Kidney capillary endothelial cell (primary cell): ENCODE results near the gene NKAIN2.
"Not testable (repeated sequence)": the region's sequence is repeated elsewhere in the genome, so short reads cannot be mapped to it uniquely, and the experiment has no call there.

Source experiments
- DNase-seq: peaks from one replicate; pipeline ENCODE4 v3.0.0-alpha.2; 2018; ENCODE audit warnings: low spot score

The NKAIN2 gene

GRCh38 chr6:124334359-124334758, 530.7 kb downstream of the NKAIN2 start:
- DNase-seq: no peak

DNA sequence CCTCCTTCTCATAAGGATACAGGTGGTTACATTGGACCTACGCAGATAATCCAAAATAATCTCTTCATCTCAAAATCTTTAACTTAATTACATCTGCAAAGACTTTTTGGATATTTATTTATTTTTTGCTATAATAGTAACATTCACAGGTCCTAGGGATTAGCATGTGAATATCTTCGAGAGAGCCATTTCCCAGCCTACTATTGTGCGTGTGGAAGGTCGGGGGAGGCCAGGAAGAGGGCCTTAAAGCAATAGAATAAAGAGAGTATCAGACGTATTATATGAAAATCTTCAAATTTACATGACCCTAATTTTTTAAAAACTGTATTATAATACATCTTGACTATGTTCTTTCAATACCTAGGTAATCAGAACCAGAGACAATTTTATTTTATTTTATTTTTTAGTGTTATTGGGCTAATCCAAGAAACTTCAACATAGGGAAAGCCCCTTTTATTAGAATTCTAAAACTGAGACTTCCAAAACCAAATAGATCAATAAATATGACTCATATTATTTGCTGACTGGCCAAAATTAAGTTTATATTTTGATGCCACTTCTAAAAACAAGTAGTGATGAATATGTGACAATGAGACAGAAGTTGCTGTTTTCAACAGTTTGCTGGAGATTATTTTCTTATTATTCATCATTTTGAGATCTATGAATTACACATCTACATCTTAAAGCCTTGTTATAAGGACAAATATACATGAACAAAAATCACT, 536.1 kb downstream of the NKAIN2 start:
- no peak for DNase-seq

DNA sequence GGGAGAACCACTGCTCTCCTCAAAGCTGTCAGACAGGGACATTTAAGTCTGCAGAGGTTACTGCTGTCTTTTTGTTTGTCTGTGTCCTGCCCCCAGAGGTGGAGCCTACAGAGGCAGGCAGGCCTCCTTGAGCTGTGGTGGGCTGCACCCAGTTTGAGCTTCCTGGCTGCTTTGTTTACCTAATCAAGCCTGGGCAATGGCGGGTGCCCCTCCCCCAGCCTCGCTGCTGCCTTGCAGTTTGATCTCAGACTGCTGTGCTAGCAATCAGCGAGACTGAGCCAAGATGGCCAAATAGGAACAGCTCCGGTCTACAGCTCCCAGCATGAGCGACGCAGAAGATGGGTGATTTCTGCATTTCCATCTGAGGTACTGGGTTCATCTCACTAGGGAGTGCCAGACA, 544.7 kb downstream of the NKAIN2 start:
- DNase-seq: not testable (repeated sequence)

- no peak for DNase-seq
Measured at GRCh38 chr6:124355146-124355545, 551.5 kb downstream of the NKAIN2 start.

GRCh38 chr6:124356276-124356810, 552.7 kb downstream of the NKAIN2 start:
- no peak for DNase-seq

- no peak for DNase-seq
Measured at GRCh38 chr6:124356811-124357210, 553.1 kb downstream of the NKAIN2 start.

- DNase-seq: no peak
Measured at GRCh38 chr6:124368131-124368530, 564.5 kb downstream of the NKAIN2 start.

DNA sequence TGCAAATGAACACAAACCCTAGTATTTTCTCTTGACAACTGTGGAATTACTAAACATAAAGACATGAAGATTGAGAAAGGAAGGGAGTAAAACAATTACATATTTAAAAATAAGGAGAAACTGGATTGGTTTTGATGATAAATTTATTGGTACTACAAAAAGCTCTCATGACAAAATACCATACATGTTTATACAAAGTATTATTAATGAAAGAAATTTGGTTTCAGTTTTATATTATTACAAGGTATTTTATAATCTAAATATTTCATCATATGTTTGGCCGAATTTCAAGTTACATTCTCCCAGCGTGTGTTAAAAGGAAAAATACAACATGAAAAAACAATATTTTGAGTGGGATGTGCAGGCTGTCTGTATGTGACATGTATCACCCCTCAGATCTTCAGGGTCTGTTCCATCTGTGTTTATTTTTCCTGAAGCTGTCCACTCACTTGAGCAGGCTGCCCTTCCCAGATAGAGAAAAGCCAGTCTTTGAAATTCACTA, 568.4 kb downstream of the NKAIN2 start:
- no peak for DNase-seq

- no peak for DNase-seq
Measured at GRCh38 chr6:124373386-124373785, 569.7 kb downstream of the NKAIN2 start.

DNA sequence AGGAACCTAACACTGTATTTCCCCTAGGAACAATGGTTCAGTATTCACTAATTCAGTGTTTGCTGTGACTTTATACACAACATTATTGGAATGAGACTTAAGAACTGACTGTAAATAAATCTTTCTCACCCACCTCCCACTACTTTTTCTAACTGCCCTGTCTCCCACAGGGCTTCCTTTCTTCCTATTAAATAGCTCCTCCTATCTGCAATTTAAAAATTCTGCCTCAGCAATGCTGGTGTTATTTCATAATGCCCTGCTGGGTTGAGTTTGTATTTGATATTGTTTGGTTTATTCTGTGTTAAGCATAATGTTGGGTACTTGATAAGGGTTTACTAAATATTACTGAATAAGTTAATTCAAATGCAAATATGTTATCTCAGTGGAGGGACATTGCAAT, 585.5 kb downstream of the NKAIN2 start:
- no peak for DNase-seq

GRCh38 chr6:124393536-124393935, 589.9 kb downstream of the NKAIN2 start:
- DNase-seq: no peak

- no peak for DNase-seq
Measured at GRCh38 chr6:124396361-124396760, 592.7 kb downstream of the NKAIN2 start.

GRCh38 chr6:124400261-124400999, 596.8 kb downstream of the NKAIN2 start:
- no peak for DNase-seq

DNA sequence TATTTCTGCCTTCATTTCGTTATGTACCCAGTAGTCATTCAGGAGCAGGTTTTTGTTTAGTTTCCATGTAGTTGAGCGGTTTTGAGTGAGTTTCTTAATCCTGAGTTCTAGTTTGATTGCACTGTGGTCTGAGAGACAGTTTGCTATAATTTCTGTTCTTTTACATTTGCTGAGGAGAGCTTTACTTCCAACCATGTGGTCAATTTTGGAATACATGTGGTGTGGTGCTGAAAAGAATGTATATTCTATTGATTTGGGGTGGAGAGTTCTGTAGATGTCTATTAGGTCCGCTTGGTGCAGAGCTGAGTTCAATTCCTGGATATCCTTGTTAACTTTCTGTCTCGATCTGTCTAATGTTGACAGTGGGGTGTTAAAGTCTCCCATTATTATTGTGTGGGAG, 606.8 kb downstream of the NKAIN2 start:
- not testable (repeated sequence) for DNase-seq

GRCh38 chr6:124412657-124413056, 609.0 kb downstream of the NKAIN2 start:
- DNase-seq: not testable (repeated sequence)

GRCh38 chr6:124420116-124420840, 616.6 kb downstream of the NKAIN2 start:
- no peak for DNase-seq

- DNase-seq: no peak
Measured at GRCh38 chr6:124423621-124424020, 620.0 kb downstream of the NKAIN2 start.

GRCh38 chr6:124430740-124431318, 627.2 kb downstream of the NKAIN2 start:
- no peak for DNase-seq

DNA sequence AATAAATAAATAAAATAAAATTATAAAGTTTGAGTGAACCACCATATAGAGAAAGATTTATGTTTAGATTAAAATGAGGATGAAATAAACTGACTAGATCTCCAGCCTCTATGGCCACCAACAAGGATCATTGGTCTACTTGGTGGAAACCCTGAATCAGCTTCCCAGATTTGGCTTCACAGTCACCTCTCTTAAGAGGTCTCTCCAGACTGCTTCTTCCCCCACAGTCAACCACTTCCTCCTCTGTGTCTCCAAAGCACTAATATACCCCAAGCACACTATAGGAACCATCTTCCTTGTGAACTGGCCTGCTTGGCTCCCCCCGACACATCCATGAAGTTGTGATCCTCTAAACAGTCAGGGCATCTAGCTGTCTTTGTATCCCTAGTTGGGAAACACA, 629.0 kb downstream of the NKAIN2 start:
- no peak for DNase-seq

- DNase-seq: no peak
Measured at GRCh38 chr6:124433387-124434160, 629.9 kb downstream of the NKAIN2 start.

DNA sequence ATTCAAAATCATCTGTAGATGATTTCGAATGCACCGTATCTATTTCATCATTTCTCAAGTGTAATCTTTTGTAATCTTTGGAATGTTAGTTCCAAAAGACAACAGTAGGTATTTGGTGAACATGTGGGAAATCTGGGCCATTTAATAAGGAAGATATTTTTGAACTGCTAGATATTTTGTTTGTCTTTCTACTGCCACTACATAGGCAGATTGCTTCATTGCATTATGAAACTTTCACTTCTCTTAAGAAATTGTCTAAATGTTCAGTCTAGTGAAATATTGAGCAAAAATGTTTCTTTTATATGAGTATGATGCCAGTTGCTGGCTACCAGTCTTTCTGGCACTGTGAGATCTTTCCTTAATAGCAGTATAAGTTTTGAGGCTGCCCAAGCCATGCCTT, 630.8 kb downstream of the NKAIN2 start:
- no peak for DNase-seq
